Parathyroid adenoma (tissue), 2 donors: ENCODE data around the gene ZNF619.
"Not testable (repeated sequence)": the region's sequence is repeated elsewhere in the genome, so short reads cannot be mapped to it uniquely, and the experiment has no call there.

ENCODE experiments used
- H2AFZ ChIP-seq: fragments of 300-600 bp; sonication (generic); one replicate; pipeline ENCODE4 v1.7.0; 2017; ENCODE audit warnings: antibody characterized with exemption, mild to moderate bottlenecking
- H3K27ac ChIP-seq: fragments of 300-600 bp; sonication (generic); one replicate; pipeline ENCODE4 v1.7.0; 2017
- H3K27me3 ChIP-seq: fragments of 300-600 bp; sonication (generic); one replicate; pipeline ENCODE4 v1.7.0; 2017; ENCODE audit warnings: low read length; ENCODE audit not compliant: control insufficient read depth, insufficient read depth
- H3K36me3 ChIP-seq: fragments of 300-600 bp; sonication (generic); one replicate; pipeline ENCODE4 v1.7.0; 2017; ENCODE audit warnings: low read length; ENCODE audit not compliant: control insufficient read depth, insufficient read depth
- H3K4me1 ChIP-seq: fragments of 300-600 bp; sonication (generic); one replicate; pipeline ENCODE4 v1.7.0; 2017; ENCODE audit warnings: control low read depth
- H3K4me2 ChIP-seq: fragments of 300-600 bp; sonication (generic); one replicate; pipeline ENCODE4 v1.7.0; 2017; ENCODE audit warnings: low read length
- H3K4me3 ChIP-seq: fragments of 300-600 bp; sonication (generic); one replicate; pipeline ENCODE4 v1.7.0; 2017; ENCODE audit warnings: low read depth, low read length
- H3K79me2 ChIP-seq: fragments of 300-600 bp; sonication (generic); one replicate; pipeline ENCODE4 v1.7.0; 2017; ENCODE audit warnings: control low read depth
- H3K9ac ChIP-seq: fragments of 300-600 bp; sonication (generic); one replicate; pipeline ENCODE4 v1.7.0; 2017; ENCODE audit warnings: mild to moderate bottlenecking
- H3K9me3 ChIP-seq: fragments of 300-600 bp; sonication (generic); one replicate; pipeline ENCODE4 v1.7.0; 2017; ENCODE audit warnings: low read length; ENCODE audit not compliant: control insufficient read depth
- CTCF ChIP-seq: fragments of 300-600 bp; sonication (generic); IDR thresholded peaks from one replicate; pipeline ENCODE4 v1.7.0; 2017; ENCODE audit warnings: antibody characterized with exemption, mild to moderate bottlenecking
- donor health status: primary hyperparathyroidism.

Gene ZNF619

GRCh38 chr3:40456940-40457823 lies 19.7 kb upstream of the ZNF619 start, which contains the start of gene RPL14:
Gene RPL14, plus strand, starts transcription at chr3:40457339. Its CDS starts 133 bp downstream, at chr3:40457472.
- no peak for TF ChIP-seq CTCF
- Histone ChIP-seq H3K4me1 (peaks cover 13% of the 10 kb centered on the region), H3K9ac (peak within 1 kb of the TSS; percentile 47)

DNA sequence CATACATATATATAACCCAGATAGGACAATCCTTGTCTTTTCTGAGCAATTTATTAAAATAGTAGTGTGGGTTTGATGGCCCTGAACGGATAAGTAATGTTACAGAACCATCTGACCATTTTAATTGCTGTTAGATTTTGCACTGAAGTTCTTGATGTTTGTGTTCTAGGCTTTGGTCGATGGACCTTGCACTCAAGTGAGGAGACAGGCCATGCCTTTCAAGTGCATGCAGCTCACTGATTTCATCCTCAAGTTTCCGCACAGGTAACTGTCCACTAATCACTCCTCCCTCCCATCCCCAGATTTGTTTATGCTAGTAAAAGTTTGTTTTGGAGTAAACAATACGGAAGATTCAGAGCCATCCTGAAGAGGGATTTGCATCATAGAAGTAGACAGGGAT lies 18.4 kb upstream of the ZNF619 start:
- H3K4me2 ChIP-seq = peak overlapping the region; percentile 77
- peaks cover 8% of the 10 kb centered on the region for H3K4me1 ChIP-seq
- H3K27ac ChIP-seq = no peak overlapping the region
- H3K27me3 ChIP-seq = no peaks in the 10 kb centered on the region
- H3K79me2 ChIP-seq = peaks cover 9% of the 10 kb centered on the region
- H3K36me3 ChIP-seq = no peaks in the 10 kb centered on the region
- no peaks in the 10 kb centered on the region for H3K9me3 ChIP-seq
- no peak overlapping the region for H3K9ac ChIP-seq
- peak overlapping the region; percentile 95 for H3K4me3 ChIP-seq
- H2AFZ ChIP-seq = no peak overlapping the region
- no peak for TF ChIP-seq CTCF

More at GRCh38 chr3:40456940-40457823, 19.7 kb upstream of the ZNF619 start, which contains the start of gene RPL14:
- Histone ChIP-seq H3K79me2 (peaks cover 9% of the 10 kb centered on the region), H3K9me3 (no peaks in the 10 kb centered on the region), H2AFZ (peak within 1 kb of the TSS; percentile 88), H3K27me3 (no peaks in the 10 kb centered on the region), H3K4me3 (peak within 1 kb of the TSS; percentile 95), H3K27ac (peak within 1 kb of the TSS; percentile 76), H3K4me2 (peak within 1 kb of the TSS; percentile 77), H3K36me3 (no peaks in the 10 kb centered on the region)

DNA sequence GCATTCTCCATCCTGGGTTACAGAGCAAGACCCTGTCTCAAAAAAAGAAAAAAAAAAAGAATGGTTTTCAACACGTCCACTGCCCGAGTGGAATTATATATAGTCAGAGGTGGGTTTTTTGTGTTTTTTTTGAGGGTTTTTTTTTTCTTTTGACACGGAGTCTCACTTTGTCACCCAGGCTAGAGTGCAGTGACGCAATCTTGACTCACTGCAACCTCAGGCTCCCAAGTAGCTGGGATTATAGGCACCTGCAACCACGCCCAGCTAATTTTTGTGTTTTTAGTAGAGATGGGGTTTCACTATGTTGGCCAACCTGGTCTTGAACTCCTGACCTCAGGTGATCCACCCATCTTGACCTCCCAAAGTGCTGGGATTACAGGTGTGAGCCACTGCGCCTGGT lies 16.4 kb upstream of the ZNF619 start:
- not testable (repeated sequence) for H3K9me3 ChIP-seq, H3K27ac ChIP-seq, H3K9ac ChIP-seq, H3K4me1 ChIP-seq, H2AFZ ChIP-seq, H3K79me2 ChIP-seq, H3K4me3 ChIP-seq, H3K36me3 ChIP-seq, H3K27me3 ChIP-seq, H3K4me2 ChIP-seq

DNA sequence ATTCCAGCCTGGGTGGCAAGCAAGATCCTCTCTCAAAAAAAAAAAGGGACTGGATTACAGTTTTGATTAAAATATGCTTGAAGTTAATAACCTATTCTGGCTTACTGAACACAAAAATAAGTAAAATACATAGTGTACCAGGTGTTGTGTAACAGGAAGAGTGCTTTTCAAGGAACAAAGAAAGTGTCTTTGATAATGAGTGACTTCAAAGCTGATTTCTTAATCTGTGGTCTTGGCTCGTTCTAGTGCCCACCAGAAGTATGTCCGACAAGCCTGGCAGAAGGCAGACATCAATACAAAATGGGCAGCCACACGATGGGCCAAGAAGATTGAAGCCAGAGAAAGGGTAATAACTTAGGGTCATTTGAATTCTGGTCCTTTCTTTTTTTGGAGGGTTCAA lies 15.8 kb upstream of the ZNF619 start:
- Histone ChIP-seq H3K36me3 (no peaks in the 10 kb centered on the region), H3K27ac (no peak overlapping the region), H3K4me2 (no peak overlapping the region), H3K27me3 (no peaks in the 10 kb centered on the region), H3K9ac (no peak overlapping the region), H3K4me1 (peaks cover 8% of the 10 kb centered on the region), H2AFZ (no peak overlapping the region), H3K4me3 (no peak overlapping the region), H3K9me3 (no peaks in the 10 kb centered on the region), H3K79me2 (peaks cover 9% of the 10 kb centered on the region)
- no peak for TF ChIP-seq CTCF

- not testable (repeated sequence) for H3K79me2 ChIP-seq, H3K4me1 ChIP-seq, H3K9me3 ChIP-seq, H3K4me3 ChIP-seq, H2AFZ ChIP-seq, H3K27ac ChIP-seq, H3K36me3 ChIP-seq, H3K4me2 ChIP-seq, H3K27me3 ChIP-seq, H3K9ac ChIP-seq
Observed at GRCh38 chr3:40462838-40463237, 14.1 kb upstream of the ZNF619 start.
